Measurements from ENCODE around the gene RFTN2.
"Not testable (repeated sequence)": the region's sequence is repeated elsewhere in the genome, so short reads cannot be mapped to it uniquely, and the experiment has no call there.

The RFTN2 gene

DNA sequence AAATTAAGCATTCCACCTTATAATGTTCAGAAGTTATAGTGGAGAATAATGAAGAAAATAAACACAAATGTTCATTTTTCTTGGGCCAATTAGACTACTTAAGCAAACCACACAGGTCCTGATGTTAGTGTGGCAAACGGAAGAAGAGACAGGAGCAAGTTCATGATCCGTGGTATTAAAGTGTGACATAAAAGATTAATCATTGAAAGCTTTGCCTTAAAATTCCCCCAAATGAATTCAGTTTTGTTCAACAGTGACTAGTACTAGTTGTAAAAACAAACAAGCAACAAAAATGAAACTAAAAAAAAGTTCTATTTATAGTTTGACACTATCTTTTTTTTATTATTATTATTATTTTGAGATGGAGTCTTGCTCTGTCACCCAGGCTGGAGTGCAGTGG is 73.7 kb downstream of the RFTN2 start:
- no peak for DNase-seq

DNA sequence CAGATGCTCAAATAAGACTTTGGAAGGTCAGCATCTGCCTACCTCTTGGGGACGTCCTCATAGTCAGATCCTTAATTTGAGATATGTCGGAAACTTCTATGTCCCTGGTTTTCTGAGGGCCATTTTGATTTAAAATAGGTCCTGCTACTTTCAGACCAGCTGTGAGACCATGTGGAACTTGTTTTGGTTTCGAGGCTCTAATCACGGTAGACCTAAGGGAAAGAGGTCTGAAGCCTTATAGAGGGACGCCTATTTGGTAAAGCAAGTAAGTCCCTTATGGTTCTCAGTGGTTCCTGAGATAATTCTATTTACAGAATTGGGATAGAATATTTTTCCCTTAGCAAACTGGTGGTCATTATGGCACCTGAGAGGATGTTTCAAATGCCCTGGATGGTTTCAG is 75.1 kb downstream of the RFTN2 start:
- no peak for DNase-seq

DNA sequence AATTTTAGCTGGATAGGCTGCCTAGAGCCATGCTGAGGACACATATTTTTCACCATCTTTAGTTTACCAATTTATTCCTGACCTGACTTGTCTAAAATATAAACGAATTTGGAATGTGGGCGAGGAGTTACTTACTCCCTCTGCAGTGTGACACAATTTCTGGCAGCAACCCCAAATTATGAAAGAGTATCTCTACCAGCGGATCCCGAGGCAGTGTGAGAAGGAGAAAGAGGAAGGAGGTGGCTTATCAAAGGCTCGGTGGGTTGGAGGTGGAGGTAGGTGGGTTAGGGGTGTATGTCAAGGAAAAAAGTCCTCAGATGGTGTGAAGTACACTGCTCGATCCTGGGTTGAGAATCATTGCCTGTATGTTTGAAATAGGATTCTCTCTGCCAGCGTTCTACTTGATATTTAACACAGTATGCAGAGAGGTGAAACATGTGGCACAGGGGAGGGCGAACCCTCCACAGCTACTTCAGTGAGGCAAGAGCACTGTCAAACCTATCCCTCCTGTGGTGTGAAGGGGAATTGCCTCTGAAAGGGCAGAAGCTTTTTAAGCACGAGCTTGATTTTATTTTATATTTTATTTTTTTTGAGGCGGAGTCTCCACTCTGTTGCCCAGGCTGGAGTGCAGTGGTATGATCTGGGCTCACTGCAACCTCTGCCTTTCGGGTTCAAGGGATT is 76.0 kb downstream of the RFTN2 start:
- no peak for DNase-seq

GRCh38 chr2:197598450-197598849 is 76.9 kb downstream of the RFTN2 start:
- no peak for DNase-seq

DNA sequence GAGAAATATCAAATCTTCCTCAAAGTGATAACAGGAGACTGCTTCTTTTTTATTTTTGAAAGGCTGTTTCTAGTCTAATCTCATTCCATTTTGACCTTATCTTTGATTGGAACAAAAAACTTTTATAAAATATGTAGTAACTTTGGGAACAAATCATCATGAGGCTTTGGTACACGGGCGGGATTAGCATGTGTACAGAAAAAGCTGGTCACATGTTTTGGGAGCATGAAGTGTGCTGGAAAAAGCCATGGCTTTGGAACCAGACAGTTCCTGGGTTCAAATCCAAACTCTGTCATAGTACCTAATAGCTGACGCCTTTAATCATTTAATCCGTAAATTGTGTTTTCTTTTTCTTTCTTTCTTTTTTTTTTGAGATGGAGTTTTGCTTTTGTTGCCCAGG is 78.2 kb downstream of the RFTN2 start:
- no peak for DNase-seq

DNA sequence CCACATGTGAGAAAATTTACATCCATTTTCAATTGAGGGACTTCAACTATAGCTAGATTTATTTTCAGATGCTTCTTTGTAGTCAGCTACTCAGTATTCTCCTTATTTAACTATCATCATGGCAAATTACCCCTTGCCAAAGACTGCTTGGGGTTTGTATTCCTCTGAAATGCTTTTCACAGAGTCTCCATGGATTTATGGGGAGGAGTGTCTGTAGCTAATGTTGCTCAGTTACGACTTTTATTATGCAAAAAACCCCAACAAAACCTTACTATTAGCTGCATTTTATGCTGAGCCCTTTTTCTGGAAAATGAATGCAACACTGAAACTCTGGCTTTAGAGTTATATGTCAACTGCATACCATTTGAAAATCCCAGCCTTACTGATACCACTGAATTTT is 78.6 kb downstream of the RFTN2 start:
- no peak for DNase-seq

DNA sequence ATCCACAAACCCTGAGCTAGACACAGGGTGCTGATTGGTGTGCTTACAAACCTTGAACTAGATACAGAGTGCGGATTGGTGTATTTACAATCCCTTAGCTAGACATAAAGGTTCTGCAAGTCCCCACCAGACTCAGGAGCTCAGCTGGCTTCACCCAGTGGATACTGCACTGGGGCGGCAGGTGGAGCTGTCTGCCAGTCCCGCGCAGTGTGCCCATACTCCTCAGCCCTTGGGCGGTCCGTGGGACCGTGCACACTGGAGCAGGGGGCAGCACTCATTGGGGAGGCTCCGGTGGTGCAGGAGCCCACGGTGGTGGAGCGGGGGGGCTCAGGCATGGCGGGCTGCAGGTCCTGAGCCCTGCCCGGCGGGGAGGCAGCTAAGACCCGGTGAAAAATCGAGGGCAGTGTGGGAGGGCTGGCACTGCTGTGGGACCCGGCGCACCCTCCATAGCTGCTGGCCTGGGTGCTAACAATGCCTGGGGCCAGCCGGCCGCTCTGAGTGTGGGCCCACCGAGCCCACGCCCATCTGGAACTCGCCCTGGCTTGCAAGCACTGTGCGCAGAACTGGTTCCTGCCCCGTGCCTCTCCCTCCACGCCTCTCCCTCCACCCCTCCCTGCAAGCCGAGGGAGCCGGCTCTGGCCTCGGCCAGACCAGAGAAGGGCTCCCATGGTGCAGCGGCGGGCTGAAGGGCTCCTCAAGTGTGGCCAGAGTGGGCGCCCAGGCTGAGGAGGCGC is 83.9 kb downstream of the RFTN2 start:
- DNase-seq = no peak

DNA sequence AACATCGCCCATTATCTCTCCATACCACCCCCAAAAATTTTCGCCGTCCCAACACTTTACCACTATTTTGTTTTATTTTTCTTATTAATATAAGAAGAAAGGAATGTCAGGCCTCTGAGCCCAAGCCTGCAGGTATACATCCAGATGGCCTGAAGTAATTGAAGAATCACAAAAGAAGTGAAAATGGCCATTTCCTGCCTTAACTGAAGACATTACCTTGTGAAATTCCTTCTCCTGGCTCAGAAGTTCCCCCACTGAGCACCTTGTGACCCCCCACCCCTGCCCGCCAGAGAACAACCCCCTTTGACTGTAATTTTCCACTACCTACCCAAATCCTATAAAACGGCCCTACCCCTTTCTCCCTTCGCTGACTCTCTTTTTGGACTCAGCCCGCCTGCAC is 88.1 kb downstream of the RFTN2 start:
- DNase-seq = not testable (repeated sequence)

DNA sequence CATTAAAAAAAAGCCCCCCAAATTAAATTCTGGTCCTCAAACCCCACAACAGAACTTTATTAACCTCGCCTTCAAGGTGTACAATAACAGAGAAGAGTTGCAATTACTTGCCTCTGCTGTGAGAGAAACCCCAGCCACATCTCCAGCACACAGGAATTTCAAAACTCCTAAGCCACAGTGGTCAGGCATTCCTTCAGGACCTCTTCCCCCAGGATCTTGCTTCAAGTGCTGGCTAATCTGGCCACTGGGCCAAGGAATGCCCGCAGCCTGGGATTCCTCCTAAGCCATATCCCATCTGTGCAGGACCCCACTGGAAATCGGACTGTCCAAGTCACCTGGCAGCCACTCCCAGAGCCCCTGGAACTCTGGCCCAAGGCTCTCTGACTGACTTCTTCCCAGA is 95.2 kb downstream of the RFTN2 start:
- not testable (repeated sequence) for DNase-seq

- not testable (repeated sequence) for DNase-seq
Observed at GRCh38 chr2:197578294-197578693, 97.1 kb downstream of the RFTN2 start.

- DNase-seq = no peak
Observed at GRCh38 chr2:197577446-197577845, 97.9 kb downstream of the RFTN2 start.

DNA sequence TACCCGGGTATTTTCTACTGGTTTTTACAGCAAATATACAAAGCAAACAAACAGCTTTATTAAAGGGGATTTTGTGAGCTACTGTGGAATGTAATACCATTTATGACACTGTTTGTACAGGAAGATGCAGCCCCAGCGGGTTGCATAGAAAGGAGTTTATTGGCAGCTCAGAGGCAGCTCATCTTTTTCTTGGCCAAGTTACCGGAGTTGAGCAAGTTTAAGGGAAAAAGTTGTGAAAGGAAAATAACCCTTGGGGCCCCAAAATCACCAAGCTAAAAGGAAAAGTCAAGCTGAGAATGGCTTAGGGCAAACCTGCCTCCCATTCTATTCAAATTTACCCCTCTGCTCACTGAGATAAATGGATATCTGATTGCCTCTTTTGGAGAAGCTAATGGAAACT is 98.8 kb downstream of the RFTN2 start:
- DNase-seq = no peak

DNA sequence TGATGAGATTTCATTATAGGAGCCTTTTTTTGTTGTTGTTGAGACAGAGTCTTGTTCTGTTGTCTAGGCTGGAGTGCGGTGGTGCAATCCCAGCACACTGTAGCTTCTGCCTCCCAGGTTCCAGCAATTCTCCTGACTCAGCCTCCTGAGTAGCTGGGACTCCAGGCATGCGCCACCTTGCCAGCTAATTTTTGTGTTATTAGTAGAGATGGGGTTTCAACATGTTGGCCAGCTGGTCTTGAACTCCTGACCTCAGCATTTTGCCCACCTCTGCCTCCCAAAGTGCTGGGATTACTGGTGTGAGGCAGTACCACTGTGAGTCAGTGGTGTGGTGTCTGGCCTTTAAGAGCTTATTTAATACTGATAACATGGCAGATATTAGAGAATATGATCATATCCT is 99.4 kb downstream of the RFTN2 start:
- no peak for DNase-seq

DNA sequence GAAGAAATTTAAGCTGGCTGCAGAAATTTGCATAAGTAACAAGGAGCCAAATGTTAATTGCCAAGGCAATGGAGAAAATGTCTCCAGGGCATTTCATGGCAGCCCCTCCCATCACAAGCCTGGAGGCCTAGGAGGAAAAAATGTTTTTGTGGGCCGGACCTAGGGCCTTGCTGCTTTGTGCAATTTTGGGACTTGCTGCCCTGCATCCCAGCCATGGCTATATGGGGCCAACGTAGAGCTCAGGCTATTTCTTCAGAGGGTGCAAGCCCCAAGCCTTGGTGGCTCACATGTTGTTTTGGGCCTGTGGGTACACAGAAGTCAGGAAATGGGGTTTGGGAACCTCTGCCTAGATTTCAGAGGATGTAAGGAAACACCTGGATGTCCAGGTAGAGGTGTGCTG is 101.8 kb downstream of the RFTN2 start:
- DNase-seq = no peak

GRCh38 chr2:197571627-197572271 is 103.6 kb downstream of the RFTN2 start:
- DNase-seq = no peak

- DNase-seq = no peak
Observed at GRCh38 chr2:197560146-197560665, 115.2 kb downstream of the RFTN2 start.

DNA sequence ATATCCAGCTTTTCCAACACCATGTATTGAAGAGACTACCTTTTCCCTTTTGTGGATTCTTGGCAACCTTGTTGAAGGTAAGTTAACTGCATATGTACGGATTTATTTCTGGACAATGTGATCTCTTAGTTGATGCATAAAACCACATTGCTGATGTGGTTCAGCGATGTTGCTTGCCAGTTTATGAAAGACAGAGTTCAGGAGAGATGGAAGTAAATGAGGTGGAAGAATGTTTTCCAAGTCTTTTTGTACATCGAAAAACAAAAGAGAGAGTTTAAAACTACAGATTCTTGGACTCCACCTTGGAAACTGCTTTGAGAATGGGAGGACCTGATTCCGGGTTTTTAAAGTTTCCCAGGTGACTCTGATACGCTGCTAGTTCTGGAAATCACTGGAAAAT is 115.7 kb downstream of the RFTN2 start:
- no peak for DNase-seq

- DNase-seq = no peak
Observed at GRCh38 chr2:197558393-197558792, 117.0 kb downstream of the RFTN2 start.

- DNase-seq = no peak
Observed at GRCh38 chr2:197556456-197556855, 118.9 kb downstream of the RFTN2 start.

GRCh38 chr2:197555467-197555866 is 119.9 kb downstream of the RFTN2 start:
- no peak for DNase-seq

DNA sequence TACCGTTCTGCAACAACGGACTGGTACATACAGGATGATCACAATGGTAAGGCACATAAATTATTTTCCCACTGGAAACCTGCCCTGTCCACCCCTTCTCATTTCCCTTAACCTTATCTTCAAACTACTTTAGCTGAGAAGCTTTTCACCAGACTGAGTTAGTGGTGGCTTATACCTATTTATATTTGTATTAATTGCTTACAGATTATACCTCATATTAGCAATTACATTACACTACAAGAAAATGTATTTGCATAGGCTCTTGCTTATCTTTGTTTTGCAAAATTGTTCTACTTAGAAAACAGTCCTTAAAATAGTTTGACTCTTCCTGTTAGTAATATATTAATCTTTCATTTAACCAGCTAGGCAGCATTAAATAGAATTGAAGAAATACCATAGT is 124.1 kb downstream of the RFTN2 start:
- DNase-seq = not testable (repeated sequence)

DNA sequence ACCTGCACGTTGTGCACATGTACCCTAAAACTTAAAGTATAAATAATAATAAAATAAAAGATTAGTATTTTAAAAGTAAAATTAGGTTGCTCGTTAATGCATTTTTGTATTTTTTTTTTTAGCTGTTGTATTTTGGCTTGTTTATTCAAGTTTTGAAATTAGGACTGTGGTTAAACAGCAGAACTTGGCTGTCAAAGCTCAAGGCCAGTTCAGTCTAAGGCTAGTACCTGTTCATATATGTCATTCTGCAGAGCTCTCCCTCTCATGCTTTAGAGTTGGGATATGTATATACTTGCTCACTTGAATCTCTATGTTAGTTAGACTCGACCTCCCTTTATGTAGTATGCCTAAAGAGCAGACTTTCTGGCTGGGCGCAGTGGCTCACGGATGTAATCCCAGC is 126.8 kb downstream of the RFTN2 start:
- DNase-seq = no peak

GRCh38 chr2:197547163-197547900 is 128.1 kb downstream of the RFTN2 start:
- no peak for DNase-seq
